Kidney (tissue), 14 donors: ENCODE results near the gene SHC4. TPM values are rescaled to one million over a fixed set of nuclear protein-coding genes. Genes with fewer than 3 reads are reported as not detected.

Experiments used
- DNase-seq, 5 donors: peaks; one replicate each; pipeline ENCODE4 v3.0.0-alpha.2; 2013 to 2020
- FAIRE-seq: peaks from 2 replicates; lab custom pipeline; 2012; peaks lifted over from hg19 to GRCh38; lab: Jason Lieb, UNC
- H3K27ac ChIP-seq, 2 donors: one replicate each; pipeline ENCODE4 v1.7.0; 2013; ENCODE audit warnings: low read depth in 2 of 2, low read length in 2 of 2, inconsistent platforms in 1 of 2
- H3K27me3 ChIP-seq: one replicate; pipeline ENCODE4 v1.7.1; 2013; ENCODE audit warnings: low read length, inconsistent platforms; ENCODE audit not compliant: control insufficient read depth, insufficient read depth
- H3K36me3 ChIP-seq, 3 donors: one replicate each; pipeline versions ENCODE4 v1.7.0 to v1.7.1; 2013; ENCODE audit warnings: low read length in 3 of 3, control low read depth in 1 of 3, inconsistent platforms in 1 of 3; ENCODE audit not compliant: insufficient read depth in 3 of 3, control insufficient read depth in 2 of 3
- H3K4me1 ChIP-seq, 3 donors: one replicate each; pipeline versions ENCODE4 v1.7.0 to v1.7.1; 2013; ENCODE audit warnings: low read length in 3 of 3, inconsistent platforms in 1 of 3, low read depth in 1 of 3; ENCODE audit not compliant: control insufficient read depth in 2 of 3, insufficient read depth in 2 of 3
- H3K4me3 ChIP-seq, 3 donors: one replicate each; pipeline versions ENCODE4 v1.7.0 to v1.8.1; 2013; ENCODE audit warnings: low read length in 3 of 3, control low read depth in 1 of 3, inconsistent platforms in 1 of 3
- H3K9ac ChIP-seq, 3 donors: one replicate each; pipeline versions ENCODE4 v1.7.0 to v1.7.1; 2013; ENCODE audit warnings: low read length in 3 of 3, control low read depth in 1 of 3, inconsistent platforms in 1 of 3
- H3K9me3 ChIP-seq, 3 donors: one replicate each; pipeline versions ENCODE4 v1.7.0 to v1.7.1; 2013; ENCODE audit warnings: low read length in 3 of 3, control low read depth in 1 of 3, inconsistent platforms in 1 of 3; ENCODE audit not compliant: control insufficient read depth in 2 of 3, insufficient read depth in 1 of 3
- intact Hi-C: fragments of 100-400 bp; cut with DNase I; formaldehyde crosslinking; loops from one replicate; pipeline ENCODE4 v1.11.1; 2022
- polyA plus RNA-seq: library from polyadenylated mRNA; stranded (reverse); fragments of 350-450 nt; fragmentation: Illumina TruSeq; extraction: RNeasy Lipid Tissue Mini Kit (QIAGEN cat#74804); gene quantifications from one replicate; pipeline ENCODE4 v1.2.3, GENCODE V29; 2014; ENCODE audit warnings: low read depth, low replicate concordance; ENCODE audit not compliant: insufficient read depth
- total RNA-seq: library from RNA; stranded (reverse); fragmentation: NEBNext Ultra II Directional; extraction: Animal tissue kit (Norgen Biotek cat#: 25700); gene quantifications from one replicate; pipeline ENCODE4 v1.2.1, GENCODE V29; 2021
- TF ChIP-seq, protein P1 (sequence below): IDR thresholded peaks from 3 replicates; pipeline ENCODE4 v1.5.1; 2012; ENCODE audit warnings: mild to moderate bottlenecking, moderate library complexity, borderline replicate concordance; ENCODE audit not compliant: insufficient read depth; ENCODE audit errors: extremely low read depth
- donor health status: control.
- donor health status: control.
- donor health status: control.
- donor health status: control.
- donor health status: control.
- donor health status: DM: yes; HTN: yes; CAD: no.
- donor health status: Normal renal cell carcinoma (clear cell type).

The SHC4 gene
- total and polyA plus RNA-seq, 2 donors from 2014 or later = 0.47 to 0.50 TPM

DNA sequence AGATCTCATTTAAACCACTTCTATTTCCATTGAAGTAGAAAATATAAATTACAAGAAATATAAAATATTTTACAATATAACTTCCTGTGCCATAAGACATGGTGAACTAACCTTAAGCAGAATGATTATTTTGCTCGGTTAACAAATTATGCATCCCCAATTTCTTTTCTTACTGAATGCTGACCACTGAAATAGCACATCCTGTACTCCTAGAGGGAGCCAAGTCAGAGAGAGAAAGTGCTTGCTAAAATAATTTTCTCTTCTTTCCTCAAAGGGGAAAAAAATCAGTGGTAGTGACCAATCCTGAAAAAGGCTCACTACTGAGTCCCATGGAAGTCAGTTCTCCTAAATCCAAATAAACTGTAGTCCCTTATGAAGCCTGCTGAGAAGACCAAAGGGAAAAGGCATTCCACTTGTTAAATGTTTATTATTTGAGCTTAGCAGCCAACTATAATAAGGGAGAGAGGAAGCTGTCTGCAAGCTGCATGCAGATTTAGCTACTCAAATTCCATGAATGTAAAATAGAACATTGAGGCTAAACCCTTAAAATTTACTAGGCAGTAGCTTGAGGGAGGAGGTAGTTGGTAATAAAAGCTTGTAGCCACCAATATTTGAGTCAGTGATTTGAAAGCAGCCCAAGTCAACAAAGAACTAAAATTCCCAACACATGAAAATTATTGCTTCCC lies 185.9 kb downstream of the SHC4 start:
- Histone ChIP-seq H3K36me3 (peaks cover 0 to 5% (median 0%) of the 10 kb centered on the region in 3 donors), H3K27ac (no peak overlapping the region), H3K27me3 (no peaks in the 10 kb centered on the region), H3K4me1 (peaks cover 0 to 15% (median 4%) of the 10 kb centered on the region in 3 donors), H3K9ac (no peak overlapping the region), H3K9me3 (no peaks in the 10 kb centered on the region), H3K4me3 (no peak overlapping the region)
- DNase-seq (peak in 1 of 5 donors; percentile 10), FAIRE-seq (no peak)
- TF ChIP-seq, protein P1, sequence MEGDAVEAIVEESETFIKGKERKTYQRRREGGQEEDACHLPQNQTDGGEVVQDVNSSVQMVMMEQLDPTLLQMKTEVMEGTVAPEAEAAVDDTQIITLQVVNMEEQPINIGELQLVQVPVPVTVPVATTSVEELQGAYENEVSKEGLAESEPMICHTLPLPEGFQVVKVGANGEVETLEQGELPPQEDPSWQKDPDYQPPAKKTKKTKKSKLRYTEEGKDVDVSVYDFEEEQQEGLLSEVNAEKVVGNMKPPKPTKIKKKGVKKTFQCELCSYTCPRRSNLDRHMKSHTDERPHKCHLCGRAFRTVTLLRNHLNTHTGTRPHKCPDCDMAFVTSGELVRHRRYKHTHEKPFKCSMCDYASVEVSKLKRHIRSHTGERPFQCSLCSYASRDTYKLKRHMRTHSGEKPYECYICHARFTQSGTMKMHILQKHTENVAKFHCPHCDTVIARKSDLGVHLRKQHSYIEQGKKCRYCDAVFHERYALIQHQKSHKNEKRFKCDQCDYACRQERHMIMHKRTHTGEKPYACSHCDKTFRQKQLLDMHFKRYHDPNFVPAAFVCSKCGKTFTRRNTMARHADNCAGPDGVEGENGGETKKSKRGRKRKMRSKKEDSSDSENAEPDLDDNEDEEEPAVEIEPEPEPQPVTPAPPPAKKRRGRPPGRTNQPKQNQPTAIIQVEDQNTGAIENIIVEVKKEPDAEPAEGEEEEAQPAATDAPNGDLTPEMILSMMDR = no peak
- intact Hi-C loops = no loop called here

DNA sequence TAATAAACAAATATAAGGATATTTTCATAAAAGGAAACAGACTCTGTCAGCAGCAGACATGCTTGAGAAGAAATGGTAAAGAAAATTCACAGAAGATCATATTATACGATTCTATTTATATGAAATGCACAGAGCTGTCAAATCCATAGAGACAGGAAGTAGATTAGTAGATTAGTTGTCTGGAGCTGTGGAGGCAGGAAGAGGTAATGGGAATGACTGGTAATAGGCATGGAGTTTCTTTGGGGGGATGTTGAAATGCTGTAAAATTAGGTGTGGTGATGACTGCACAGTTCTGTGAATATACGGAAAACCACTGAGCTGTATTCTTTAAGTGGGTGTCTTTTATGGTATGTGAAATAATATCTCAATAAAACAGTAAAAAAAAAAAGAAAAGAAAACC lies 188.2 kb downstream of the SHC4 start:
- Histone ChIP-seq H3K27me3 (no peaks in the 10 kb centered on the region), H3K4me3 (no peak overlapping the region), H3K9ac (no peak overlapping the region), H3K4me1 (peaks cover 0 to 1% (median 0%) of the 10 kb centered on the region in 3 donors), H3K27ac (no peak overlapping the region), H3K36me3 (peaks cover 0 to 5% (median 0%) of the 10 kb centered on the region in 3 donors), H3K9me3 (no peaks in the 10 kb centered on the region)
- TF ChIP-seq, protein P1 = no peak
- FAIRE-seq = no peak
- no peak for DNase-seq
- intact Hi-C loops = no loop called here

DNA sequence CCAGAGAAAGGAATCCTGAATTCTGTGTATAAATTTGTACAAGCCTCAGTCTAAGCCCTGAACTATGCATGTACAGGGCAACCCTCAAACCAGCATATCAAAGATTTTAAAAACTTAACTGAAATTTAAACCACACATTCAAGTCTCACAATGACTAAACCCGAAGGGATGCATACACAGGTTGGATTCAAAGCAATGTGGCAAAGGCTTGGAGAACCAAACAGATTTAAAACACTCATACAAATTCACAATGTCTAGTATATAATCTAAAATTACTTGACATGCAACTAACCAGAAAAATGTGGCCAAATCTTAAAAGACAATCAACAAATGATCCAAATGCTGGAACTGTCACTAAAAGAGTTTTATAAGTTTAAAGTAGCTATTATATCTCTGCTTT lies 189.2 kb downstream of the SHC4 start:
- Histone ChIP-seq H3K36me3 (peaks cover 0 to 2% (median 0%) of the 10 kb centered on the region in 3 donors), H3K9ac (no peak overlapping the region), H3K27ac (no peak overlapping the region), H3K4me3 (no peak overlapping the region), H3K27me3 (no peaks in the 10 kb centered on the region), H3K4me1 (no peaks in the 10 kb centered on the region), H3K9me3 (no peaks in the 10 kb centered on the region)
- no peak for FAIRE-seq
- TF ChIP-seq, protein P1 = no peak
- no peak for DNase-seq
- intact Hi-C loops = no loop called here

Other genes with a start within 250 kb of the SHC4 start
- gene CEP152, start 152.8 kb downstream of the SHC4 start, total RNA-seq = 4.5 TPM
- 1.4 TPM for gene CEP152, start 152.8 kb downstream of the SHC4 start, polyA plus RNA-seq
- 119 TPM for gene EID1, start 85.8 kb downstream of the SHC4 start, total RNA-seq
- 123 TPM for gene EID1, start 85.8 kb downstream of the SHC4 start, polyA plus RNA-seq
- gene SECISBP2L, start 82.5 kb upstream of the SHC4 start, total RNA-seq = 67.0 TPM
- gene SECISBP2L, start 82.5 kb upstream of the SHC4 start, polyA plus RNA-seq = 10.2 TPM
- gene COPS2, start 191.7 kb upstream of the SHC4 start, total RNA-seq = 60.1 TPM
- 42.6 TPM for gene COPS2, start 191.7 kb upstream of the SHC4 start, polyA plus RNA-seq
- 40.6 TPM for gene GALK2, start 206.3 kb upstream of the SHC4 start, total RNA-seq
- 36.4 TPM for gene GALK2, start 206.3 kb upstream of the SHC4 start, polyA plus RNA-seq